Esophagus muscularis mucosa (tissue), 4 donors: ENCODE results near the gene PTBP1. TPM values are rescaled to one million over a fixed set of nuclear protein-coding genes. Genes with fewer than 3 reads are reported as not detected.

Experiments
- small RNA-seq, 3 donors: library from RNA; depleted of rRNA; stranded (forward); fragments of <200 nt; gene quantifications; one replicate each; pipeline ENCODE3, GENCODE V24; 2016
- total RNA-seq, 4 donors: library from RNA; depleted of rRNA; stranded (reverse); fragments of >200 nt; gene quantifications; one replicate each; pipeline versions ENCODE4 v1.1.0 to v1.2.1, GENCODE V29; 2016

Gene PTBP1
- total RNA-seq, 4 donors from 2014 or later: 76.8 to 110 (median 95.3) TPM

Small RNA genes lying within 50 kb of the gene (small RNA-seq; reads per million reads assigned to genes)
- 0 reads per million in 3 donors for gene MIR3187

Other genes with a start within 250 kb of the PTBP1 start
- gene BSG, start 224.9 kb upstream of the PTBP1 start, total RNA-seq: 100 to 1,000 TPM; 304 to 416 (median 362) TPM
- gene HCN2, start 207.6 kb upstream of the PTBP1 start, total RNA-seq: under 1 TPM; 0.19 to 0.50 (median 0.41) TPM
- gene POLRMT, start 163.9 kb upstream of the PTBP1 start, total RNA-seq: 10 to 100 TPM; 20.8 to 40.7 (median 30.4) TPM
- 1 to 10 TPM in 2 of 4 donors, under 1 TPM in 2; 0.50 to 2.1 (median 1.4) TPM for gene FGF22, start 157.6 kb upstream of the PTBP1 start, total RNA-seq
- 10 to 100 TPM; 41.5 to 63.5 (median 62.3) TPM for gene RNF126, start 134.2 kb upstream of the PTBP1 start, total RNA-seq
- 100 to 1,000 TPM; 115 to 226 (median 217) TPM for gene FSTL3, start 121.1 kb upstream of the PTBP1 start, total RNA-seq
- under 1 TPM in 1 of 4 donors, not detected in 3; 0.34 TPM for gene PRSS57, start 102.0 kb upstream of the PTBP1 start, total RNA-seq
- 100 to 1,000 TPM in 1 of 4 donors, 10 to 100 TPM in 3; 42.8 to 119 (median 70.8) TPM for gene PALM, start 88.5 kb upstream of the PTBP1 start, total RNA-seq
- 1 to 10 TPM in 1 of 4 donors, not detected in 3; 2.0 TPM for gene MISP, start 46.3 kb upstream of the PTBP1 start, total RNA-seq
- gene PLPPR3, start 24.5 kb downstream of the PTBP1 start, total RNA-seq: not detected
- 1 to 10 TPM in 1 of 4 donors, under 1 TPM in 1, not detected in 2; 0.40 to 1.3 TPM for gene AZU1, start 30.4 kb downstream of the PTBP1 start, total RNA-seq
- gene PRTN3, start 43.5 kb downstream of the PTBP1 start, total RNA-seq: 1 to 10 TPM in 1 of 4 donors, not detected in 3; 1.2 TPM
- gene ELANE, start 54.9 kb downstream of the PTBP1 start, total RNA-seq: 1 to 10 TPM in 3 of 4 donors, under 1 TPM in 1; 0.45 to 3.3 (median 1.6) TPM
- gene CFD, start 62.2 kb downstream of the PTBP1 start, total RNA-seq: 1,000 to 10,000 TPM in 1 of 4 donors, 100 to 1,000 TPM in 3; 298 to 1,068 (median 643) TPM
- gene MED16, start 95.7 kb downstream of the PTBP1 start, total RNA-seq: 10 to 100 TPM; 26.3 to 50.9 (median 37.2) TPM
- not detected for gene RNU6-9, start 96.0 kb downstream of the PTBP1 start, total RNA-seq
- gene R3HDM4, start 115.8 kb downstream of the PTBP1 start, total RNA-seq: 10 to 100 TPM; 32.0 to 52.5 (median 40.0) TPM
- gene KISS1R, start 119.9 kb downstream of the PTBP1 start, total RNA-seq: not detected
- 1 to 10 TPM; 2.9 to 8.4 (median 5.0) TPM for gene ARID3A, start 128.6 kb downstream of the PTBP1 start, total RNA-seq
- 10 to 100 TPM in 3 of 4 donors, 1 to 10 TPM in 1; 9.9 to 30.3 (median 28.4) TPM for gene WDR18, start 186.9 kb downstream of the PTBP1 start, total RNA-seq
- under 1 TPM in 2 of 4 donors, not detected in 2; 0.13 to 0.17 TPM for gene GRIN3B, start 203.0 kb downstream of the PTBP1 start, total RNA-seq
- gene TMEM259, start 223.7 kb downstream of the PTBP1 start, total RNA-seq: 100 to 1,000 TPM; 129 to 187 (median 160) TPM
- not detected for gene RNU6-2, start 224.1 kb downstream of the PTBP1 start, total RNA-seq
- gene CNN2, start 229.2 kb downstream of the PTBP1 start, total RNA-seq: 10 to 100 TPM; 47.3 to 98.1 (median 81.3) TPM
- 1 to 10 TPM; 3.9 to 9.5 (median 6.9) TPM for gene ABCA7, start 242.7 kb downstream of the PTBP1 start, total RNA-seq